NB4 (cell line): Measurements from ENCODE around the gene IKZF3.

Source experiments
- DNase-seq: peaks from one replicate; pipeline ENCODE4 v3.0.0; 2010; ENCODE audit warnings: low read depth
- H3K4me3 ChIP-seq: one replicate; pipeline ENCODE4 v1.5.1; 2011; ENCODE audit warnings: mild to moderate bottlenecking, low read depth, low read length, moderate library complexity
- MYC ChIP-seq: IDR thresholded peaks from 2 replicates; pipeline ENCODE4 v1.6.1; 2011; ENCODE audit warnings: low read depth, low read length
- POLR2A ChIP-seq: IDR thresholded peaks from 2 replicates; pipeline ENCODE4 v1.6.1; 2011; ENCODE audit warnings: mild to moderate bottlenecking; ENCODE audit not compliant: insufficient read length; ENCODE audit errors: extremely low read depth
- TF ChIP-seq, protein P1 (sequence below): IDR thresholded peaks from 2 replicates; pipeline ENCODE4 v1.6.1; 2011; ENCODE audit warnings: low read depth, low read length
- TF ChIP-seq, protein P2 (sequence below): IDR thresholded peaks from one replicate; pipeline ENCODE4 v1.5.1; 2012; ENCODE audit warnings: low read depth, low read length

Gene IKZF3

DNA sequence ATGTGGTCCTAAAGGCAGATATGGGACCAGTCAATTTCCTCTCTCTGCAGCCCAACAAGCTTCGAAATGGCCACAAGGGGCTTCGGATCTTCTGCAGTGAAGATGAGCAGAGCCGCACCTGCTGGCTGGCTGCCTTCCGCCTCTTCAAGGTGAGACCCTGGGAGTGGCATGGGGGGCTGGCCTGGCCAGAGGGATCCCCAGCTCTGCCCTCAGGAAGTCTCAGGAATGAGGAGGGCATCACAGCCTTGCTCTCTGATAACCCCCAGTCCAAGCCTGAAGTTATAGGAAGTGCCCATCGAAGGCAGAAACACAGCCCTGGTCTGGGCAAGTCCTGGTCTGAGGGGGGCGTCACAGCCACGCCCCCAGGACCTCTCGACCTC lies 119.3 kb downstream of the IKZF3 start:
- H3K4me3 ChIP-seq = no peak overlapping the region
- TF ChIP-seq, protein P1, sequence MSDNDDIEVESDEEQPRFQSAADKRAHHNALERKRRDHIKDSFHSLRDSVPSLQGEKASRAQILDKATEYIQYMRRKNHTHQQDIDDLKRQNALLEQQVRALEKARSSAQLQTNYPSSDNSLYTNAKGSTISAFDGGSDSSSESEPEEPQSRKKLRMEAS = no peak
- TF ChIP-seq, protein P2, sequence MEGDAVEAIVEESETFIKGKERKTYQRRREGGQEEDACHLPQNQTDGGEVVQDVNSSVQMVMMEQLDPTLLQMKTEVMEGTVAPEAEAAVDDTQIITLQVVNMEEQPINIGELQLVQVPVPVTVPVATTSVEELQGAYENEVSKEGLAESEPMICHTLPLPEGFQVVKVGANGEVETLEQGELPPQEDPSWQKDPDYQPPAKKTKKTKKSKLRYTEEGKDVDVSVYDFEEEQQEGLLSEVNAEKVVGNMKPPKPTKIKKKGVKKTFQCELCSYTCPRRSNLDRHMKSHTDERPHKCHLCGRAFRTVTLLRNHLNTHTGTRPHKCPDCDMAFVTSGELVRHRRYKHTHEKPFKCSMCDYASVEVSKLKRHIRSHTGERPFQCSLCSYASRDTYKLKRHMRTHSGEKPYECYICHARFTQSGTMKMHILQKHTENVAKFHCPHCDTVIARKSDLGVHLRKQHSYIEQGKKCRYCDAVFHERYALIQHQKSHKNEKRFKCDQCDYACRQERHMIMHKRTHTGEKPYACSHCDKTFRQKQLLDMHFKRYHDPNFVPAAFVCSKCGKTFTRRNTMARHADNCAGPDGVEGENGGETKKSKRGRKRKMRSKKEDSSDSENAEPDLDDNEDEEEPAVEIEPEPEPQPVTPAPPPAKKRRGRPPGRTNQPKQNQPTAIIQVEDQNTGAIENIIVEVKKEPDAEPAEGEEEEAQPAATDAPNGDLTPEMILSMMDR = peak; percentile 5
- DNase-seq = no peak

DNA sequence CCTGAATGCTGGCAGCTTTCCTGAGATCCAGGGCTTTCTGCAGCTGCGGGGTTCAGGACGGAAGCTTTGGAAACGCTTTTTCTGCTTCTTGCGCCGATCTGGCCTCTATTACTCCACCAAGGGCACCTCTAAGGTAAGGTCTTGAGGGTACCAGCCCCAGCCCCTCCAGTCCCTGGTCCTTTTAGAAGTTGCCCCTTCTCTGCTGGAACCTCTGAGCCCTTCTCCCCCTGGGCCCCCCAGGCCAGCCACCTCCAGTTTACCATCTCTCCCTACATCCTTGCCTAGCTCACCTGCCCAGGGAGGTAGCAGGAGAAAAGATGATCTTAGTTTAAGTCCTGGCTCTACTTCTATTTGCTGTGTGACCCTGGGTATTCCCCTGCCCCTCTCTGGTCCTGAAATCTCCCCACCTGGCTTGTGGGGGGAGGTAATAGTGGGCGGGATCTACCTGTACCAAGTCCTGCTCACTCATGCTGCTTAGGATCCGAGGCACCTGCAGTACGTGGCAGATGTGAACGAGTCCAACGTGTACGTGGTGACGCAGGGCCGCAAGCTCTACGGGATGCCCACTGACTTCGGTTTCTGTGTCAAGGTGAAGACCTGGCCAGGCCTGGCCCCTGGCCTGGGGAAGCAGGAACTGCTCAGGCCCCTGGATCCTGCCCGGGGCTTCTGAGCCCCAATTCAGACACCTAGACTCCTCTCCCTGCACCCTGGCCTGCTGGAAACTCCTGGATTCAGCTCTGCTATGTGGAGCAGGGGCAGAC lies 119.9 kb downstream of the IKZF3 start:
- no peak for DNase-seq
- TF ChIP-seq, protein P2 = no peak
- TF ChIP-seq, protein P1 = no peak
- TF ChIP-seq POLR2A (no peak), MYC (no peak)
- no peak overlapping the region for H3K4me3 ChIP-seq

DNA sequence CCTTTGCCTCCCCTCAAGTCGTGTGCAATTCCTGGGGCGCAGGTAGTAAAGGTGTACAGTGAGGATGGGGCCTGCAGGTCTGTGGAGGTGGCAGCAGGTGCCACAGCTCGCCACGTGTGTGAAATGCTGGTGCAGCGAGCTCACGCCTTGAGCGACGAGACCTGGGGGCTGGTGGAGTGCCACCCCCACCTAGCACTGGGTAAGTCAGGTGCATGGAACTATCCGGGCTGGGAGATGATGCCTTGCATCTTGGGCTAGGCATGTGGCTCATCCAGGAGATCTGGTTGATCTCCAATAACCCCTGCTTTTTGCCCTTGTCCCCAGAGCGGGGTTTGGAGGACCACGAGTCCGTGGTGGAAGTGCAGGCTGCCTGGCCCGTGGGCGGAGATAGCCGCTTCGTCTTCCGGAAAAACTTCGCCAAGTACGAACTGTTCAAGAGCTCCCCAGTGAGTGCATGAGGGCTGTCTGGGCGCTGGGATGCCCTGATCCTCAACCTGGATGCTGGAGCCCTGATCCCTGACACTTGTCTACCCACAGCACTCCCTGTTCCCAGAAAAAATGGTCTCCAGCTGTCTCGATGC lies 121.2 kb downstream of the IKZF3 start:
- no peak for DNase-seq
- no peak overlapping the region for H3K4me3 ChIP-seq
- no peak for TF ChIP-seq MYC
- TF ChIP-seq, protein P1 = no peak
- TF ChIP-seq POLR2A = no peak
- TF ChIP-seq, protein P2 = no peak

DNA sequence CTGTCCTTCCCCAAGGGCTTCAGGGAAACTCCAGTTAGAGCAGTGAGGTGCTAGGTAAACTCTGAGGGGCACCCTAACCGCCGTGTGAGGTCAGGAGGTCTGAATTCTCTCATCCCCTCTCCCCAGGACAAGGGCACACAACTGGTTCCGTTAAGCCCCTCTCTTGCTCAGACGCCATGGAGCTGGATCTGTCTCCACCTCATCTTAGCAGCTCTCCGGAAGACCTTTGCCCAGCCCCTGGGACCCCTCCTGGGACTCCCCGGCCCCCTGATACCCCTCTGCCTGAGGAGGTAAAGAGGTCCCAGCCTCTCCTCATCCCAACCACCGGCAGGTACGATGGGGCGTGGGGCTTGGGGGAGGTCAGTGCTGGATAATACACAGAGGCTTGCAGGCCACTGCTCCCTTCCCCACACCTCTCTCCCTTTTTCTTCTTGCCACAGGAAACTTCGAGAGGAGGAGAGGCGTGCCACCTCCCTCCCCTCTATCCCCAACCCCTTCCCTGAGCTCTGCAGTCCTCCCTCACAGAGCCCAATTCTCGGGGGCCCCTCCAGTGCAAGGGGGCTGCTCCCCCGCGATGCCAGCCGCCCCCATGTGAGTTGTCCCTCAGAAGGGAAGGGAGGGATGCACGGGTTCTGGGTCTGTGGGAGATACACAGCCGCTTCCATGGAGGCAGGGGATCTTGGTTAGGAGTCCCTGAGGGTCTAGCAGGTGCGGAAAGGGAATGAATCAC lies 121.8 kb downstream of the IKZF3 start:
- TF ChIP-seq MYC (no peak), POLR2A (no peak)
- TF ChIP-seq, protein P2 = no peak
- TF ChIP-seq, protein P1 = no peak
- no peak overlapping the region for H3K4me3 ChIP-seq
- DNase-seq = no peak

DNA sequence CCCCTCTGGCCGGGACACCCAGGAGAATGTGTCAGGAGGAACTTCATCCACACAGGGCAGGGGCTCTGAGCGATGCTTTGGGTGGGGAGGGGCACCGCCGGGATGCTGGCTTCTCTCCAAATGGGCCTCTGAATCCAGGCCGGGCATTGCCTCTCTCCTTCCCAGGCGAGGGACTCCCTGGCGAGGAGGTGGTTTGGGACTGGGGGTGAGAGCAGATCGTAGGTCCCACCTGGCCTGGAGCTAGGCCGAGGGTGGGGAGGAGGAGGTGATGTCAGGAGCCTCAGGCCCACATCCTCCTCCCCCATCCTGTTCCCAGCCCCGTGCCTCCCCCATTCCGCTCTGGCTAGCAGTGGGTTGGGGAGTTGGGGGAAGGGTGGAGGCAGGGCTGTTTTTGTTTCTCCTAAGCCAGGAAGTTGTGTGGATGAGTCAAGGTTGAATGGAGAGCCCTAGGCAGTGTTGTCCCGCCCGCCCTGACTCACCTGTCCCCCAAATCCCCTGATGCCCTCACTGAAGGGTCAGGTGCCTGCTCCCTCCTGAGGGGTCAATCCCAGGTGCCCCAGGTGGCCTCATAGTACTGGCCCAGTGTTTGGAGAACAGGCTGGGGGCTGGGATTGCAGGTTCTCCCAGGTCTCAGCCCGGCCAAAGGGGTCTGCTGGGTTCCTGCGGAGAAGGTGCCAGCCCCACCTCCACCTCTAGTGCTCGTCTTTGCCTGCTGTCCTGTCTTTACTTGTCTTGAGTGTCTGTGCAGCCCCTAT lies 123.6 kb downstream of the IKZF3 start:
- no peak overlapping the region for H3K4me3 ChIP-seq
- DNase-seq = peak; percentile 33
- TF ChIP-seq, protein P2 = no peak
- TF ChIP-seq, protein P1 = no peak
- TF ChIP-seq MYC (no peak), POLR2A (no peak)
